HG03280 (cell line): ENCODE data around the gene SANBR.

ENCODE experiments used
- ATAC-seq: cut with Tn5 transposase; IDR thresholded peaks from one replicate; pipeline ENCODE4 v1.9.1; 2021; ENCODE audit warnings: mild to moderate bottlenecking, moderate library complexity; ENCODE audit not compliant: unreplicated experiment

The SANBR gene

GRCh38 chr2:61089797-61090196 lies 24.1 kb downstream of the SANBR start:
- ATAC-seq: no peak

GRCh38 chr2:61090386-61090921 lies 24.8 kb downstream of the SANBR start:
- no peak for ATAC-seq

- ATAC-seq: no peak
These were observed 25.8 kb downstream of the SANBR start for GRCh38 chr2:61091485-61091884.

GRCh38 chr2:61096438-61096837 lies 30.8 kb downstream of the SANBR start:
- no peak for ATAC-seq

GRCh38 chr2:61100801-61101200 lies 35.1 kb downstream of the SANBR start:
- ATAC-seq: no peak

GRCh38 chr2:61109291-61109690 lies 43.6 kb downstream of the SANBR start:
- ATAC-seq: no peak

GRCh38 chr2:61111708-61112107 lies 46.0 kb downstream of the SANBR start:
- ATAC-seq: no peak

GRCh38 chr2:61114147-61114546 lies 48.5 kb downstream of the SANBR start:
- ATAC-seq: no peak
